K562 (cell line): ENCODE data around the gene TTC22. TPM values are rescaled to one million over a fixed set of nuclear protein-coding genes. Genes with fewer than 3 reads are reported as not detected.
A peak's percentile ranks its signal among the peaks of the same experiment; 100 is the strongest.

Experiments used
- CTBP1 ChIP-seq: fragments of 450-650 bp; IDR thresholded peaks from 2 replicates; pipeline ENCODE4 v1.6.1; 2016; ENCODE audit warnings: borderline replicate concordance
- KAT2B ChIP-seq: IDR thresholded peaks from one replicate; pipeline ENCODE4 v1.6.1; 2012; ENCODE audit warnings: low read depth, mild to moderate bottlenecking, control low read depth, inconsistent platforms, low read length, moderate library complexity
- MAFG ChIP-seq: fragments of 450-650 bp; conservative IDR thresholded peaks from 2 replicates; pipeline ENCODE4 v1.6.1; 2016; ENCODE audit warnings: missing genetic modification characterization, missing compliant biosample characterization
- MAFK ChIP-seq: IDR thresholded peaks from 2 replicates; pipeline ENCODE4 v1.6.1; 2011; ENCODE audit warnings: low read length, improper control_type of control experiment
- NEUROD1 ChIP-seq: fragments of 150-350 bp; IDR thresholded peaks from 2 replicates; pipeline ENCODE4 v1.6.1; 2014; ENCODE audit warnings: borderline replicate concordance, low read length, low read depth; ENCODE audit not compliant: partially characterized antibody
- NFIX ChIP-seq: fragments of 250-450 bp; sonication (Bioruptor Pico); IDR thresholded peaks from 2 replicates; pipeline ENCODE4 v1.4.0; 2020; ENCODE audit warnings: low read depth, mild to moderate bottlenecking, moderate library complexity
- NFXL1 ChIP-seq: fragments of 450-650 bp; formaldehyde crosslinking; IDR thresholded peaks from 2 replicates; pipeline ENCODE4 v1.4.0; 2021; ENCODE audit warnings: mild to moderate bottlenecking
- PML ChIP-seq: IDR thresholded peaks from 2 replicates; pipeline ENCODE4 v1.6.1; 2012; ENCODE audit warnings: low read length, inconsistent platforms
- TARDBP ChIP-seq: fragments of 450-650 bp; IDR thresholded peaks from 2 replicates; pipeline ENCODE4 v1.6.1; 2016
- XRCC3 ChIP-seq: fragments of 450-650 bp; IDR thresholded peaks from 2 replicates; pipeline ENCODE4 v1.6.1; 2017; ENCODE audit warnings: mild to moderate bottlenecking, moderate library complexity
- ZNF408 ChIP-seq: fragments of 250-450 bp; sonication (Bioruptor Pico); IDR thresholded peaks from 2 replicates; pipeline ENCODE4 v1.4.0; 2020; ENCODE audit warnings: low read depth, mild to moderate bottlenecking, moderate library complexity
- ZNF449 ChIP-seq: fragments of 250-450 bp; sonication (Bioruptor Pico); IDR thresholded peaks from 2 replicates; pipeline ENCODE4 v1.8.0; 2022; ENCODE audit warnings: moderate library complexity, mild to moderate bottlenecking, inconsistent platforms
- ZNF785 ChIP-seq: fragments of 250-450 bp; sonication (Bioruptor Pico); IDR thresholded peaks from 2 replicates; pipeline ENCODE4 v1.4.0; 2020; ENCODE audit warnings: mild to moderate bottlenecking
- polyA plus RNA-seq, 8 experiments: library from polyadenylated mRNA; depleted of rRNA in 4 of 8; stranded (reverse) in 5 of 8; unstranded in 3 of 8; fragments of >200 nt; fragmentation: Nextera tagmentation in 2 of 8; fragmentation: Illumina TruSeq in 1 of 8; extraction: Ambion mirVana in 2 of 8; extraction: Trizol in 1 of 8; gene quantifications; 2 replicates each; pipeline versions ENCODE4 v1.2.1 to v1.2.3, GENCODE V29; 2011 to 2014; ENCODE audit warnings: inconsistent platforms in 1 of 8, missing spikeins in 1 of 8
- total RNA-seq, 7 experiments: library from RNA; depleted of rRNA in 6 of 7; stranded (reverse); fragments of >200 nt in 6 of 7; fragmentation: Illumina TruSeq in 2 of 7; extraction: Trizol in 2 of 7; gene quantifications; 2 replicates each; pipeline versions ENCODE4 v1.2.1 to v1.2.3, GENCODE V29; 2011 to 2021; ENCODE audit warnings: low replicate concordance in 1 of 7
- TF ChIP-seq, protein P1 (sequence below): fragments of 200-400 bp; formaldehyde crosslinking; IDR thresholded peaks from 2 replicates; pipeline ENCODE4 v1.6.1; 2017; ENCODE audit warnings: mild to moderate bottlenecking, low read depth, low read length, moderate library complexity

TTC22 gene
- total and polyA plus RNA-seq, 9 of the 15 experiments (the other 6 are each of a cell fraction or from before 2014, with no cell fraction given) = 0.07 TPM; not detected in 8

DNA sequence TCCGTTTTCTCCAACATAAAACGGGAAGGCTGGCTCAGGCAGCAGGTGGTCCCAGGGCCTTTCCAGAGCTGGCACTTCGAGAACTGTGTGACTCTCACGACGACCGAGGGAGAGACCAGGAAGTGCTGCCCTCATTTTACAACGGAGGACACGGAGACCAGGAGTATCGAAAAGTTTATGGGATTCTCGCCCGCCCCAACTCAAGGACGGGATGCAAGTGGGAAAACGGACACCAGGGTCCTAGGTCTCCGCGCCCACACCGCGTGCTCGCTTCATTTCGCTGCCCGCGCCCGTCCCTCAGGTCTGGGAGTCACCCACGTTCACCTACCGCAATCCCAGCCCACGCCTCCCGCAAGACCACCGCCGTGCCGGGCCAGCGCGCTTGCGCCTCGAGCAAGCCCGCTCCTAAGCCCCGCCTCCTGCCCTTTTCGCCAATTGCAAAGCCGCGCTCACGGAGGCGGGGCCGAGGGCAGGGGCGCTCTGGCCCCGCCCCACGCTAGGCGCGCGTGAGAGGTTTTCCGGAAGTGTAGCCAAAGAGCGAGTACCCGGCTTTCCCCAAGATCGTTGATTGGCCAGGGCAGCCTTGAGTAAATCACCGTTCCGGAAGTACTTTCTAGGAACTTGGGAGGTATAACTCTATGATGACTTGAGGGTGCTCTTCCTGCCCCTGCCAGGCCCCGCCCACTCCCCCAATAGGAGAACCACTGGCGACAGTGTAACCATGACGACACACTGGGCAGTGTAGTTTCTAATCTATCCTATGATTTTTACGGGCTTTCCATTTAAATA, 36.8 kb downstream of the TTC22 start, which contains the start of gene PARS2 (continued):
- TF ChIP-seq, protein P1, sequence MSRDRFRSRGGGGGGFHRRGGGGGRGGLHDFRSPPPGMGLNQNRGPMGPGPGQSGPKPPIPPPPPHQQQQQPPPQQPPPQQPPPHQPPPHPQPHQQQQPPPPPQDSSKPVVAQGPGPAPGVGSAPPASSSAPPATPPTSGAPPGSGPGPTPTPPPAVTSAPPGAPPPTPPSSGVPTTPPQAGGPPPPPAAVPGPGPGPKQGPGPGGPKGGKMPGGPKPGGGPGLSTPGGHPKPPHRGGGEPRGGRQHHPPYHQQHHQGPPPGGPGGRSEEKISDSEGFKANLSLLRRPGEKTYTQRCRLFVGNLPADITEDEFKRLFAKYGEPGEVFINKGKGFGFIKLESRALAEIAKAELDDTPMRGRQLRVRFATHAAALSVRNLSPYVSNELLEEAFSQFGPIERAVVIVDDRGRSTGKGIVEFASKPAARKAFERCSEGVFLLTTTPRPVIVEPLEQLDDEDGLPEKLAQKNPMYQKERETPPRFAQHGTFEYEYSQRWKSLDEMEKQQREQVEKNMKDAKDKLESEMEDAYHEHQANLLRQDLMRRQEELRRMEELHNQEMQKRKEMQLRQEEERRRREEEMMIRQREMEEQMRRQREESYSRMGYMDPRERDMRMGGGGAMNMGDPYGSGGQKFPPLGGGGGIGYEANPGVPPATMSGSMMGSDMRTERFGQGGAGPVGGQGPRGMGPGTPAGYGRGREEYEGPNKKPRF = no peak
- TF ChIP-seq NEUROD1 (no peak), XRCC3 (no peak), ZNF785 (CRISPR knock-in tag) (no peak), MAFG (tag) (no peak), MAFK (peak; percentile 13; the same call in 1 of the 2 replicates), TARDBP (peak; percentile 21; the same call in 1 of the 2 replicates), PML (peak; percentile 41; the same call in 1 of the 2 replicates), KAT2B (no peak), CTBP1 (peak; percentile 86), ZNF408 (no peak), NFIX (CRISPR knock-in tag) (no peak), ZNF449 (CRISPR knock-in tag) (no peak), NFXL1 (CRISPR knock-in tag) (no peak)
